ENCODE data around the gene C1QTNF7.
A peak's percentile ranks its signal among the peaks of the same experiment; 100 is the strongest.

Gene C1QTNF7

GRCh38 chr4:15413623-15414019 lies 14.2 kb upstream of the C1QTNF7 start:
- TF ChIP-seq SUZ12 (IDR thresholded peaks at IDR 0.05; ENCODE audit: extremely low read depth, insufficient read depth, insufficient read length) (no peak), ZNF274 (IDR thresholded peaks at IDR 0.05; ENCODE audit: low read depth, low read length) (no peak), YY1 (IDR thresholded peaks at IDR 0.05; ENCODE audit: insufficient read depth, insufficient read length) (no peak)
- DNase-seq (ENCODE audit: low read depth, low spot score): no peak
- Histone ChIP-seq H3K9ac (ENCODE audit: insufficient read length, low read depth) (no peak overlapping the region), H3K9me3 (ENCODE audit: insufficient read depth, low read length) (peaks cover 8% of the 10 kb centered on the region; the same call in 1 of the 2 replicates), H3K36me3 (ENCODE audit: insufficient read depth, insufficient read length, low read length) (no peaks in the 10 kb centered on the region), H3K27me3 (ENCODE audit: insufficient read depth, insufficient read length) (no peaks in the 10 kb centered on the region), H3K4me3 (ENCODE audit: insufficient read length, low read depth) (no peak overlapping the region), H3K4me1 (ENCODE audit: insufficient read depth, insufficient read length) (no peaks in the 10 kb centered on the region)

DNA sequence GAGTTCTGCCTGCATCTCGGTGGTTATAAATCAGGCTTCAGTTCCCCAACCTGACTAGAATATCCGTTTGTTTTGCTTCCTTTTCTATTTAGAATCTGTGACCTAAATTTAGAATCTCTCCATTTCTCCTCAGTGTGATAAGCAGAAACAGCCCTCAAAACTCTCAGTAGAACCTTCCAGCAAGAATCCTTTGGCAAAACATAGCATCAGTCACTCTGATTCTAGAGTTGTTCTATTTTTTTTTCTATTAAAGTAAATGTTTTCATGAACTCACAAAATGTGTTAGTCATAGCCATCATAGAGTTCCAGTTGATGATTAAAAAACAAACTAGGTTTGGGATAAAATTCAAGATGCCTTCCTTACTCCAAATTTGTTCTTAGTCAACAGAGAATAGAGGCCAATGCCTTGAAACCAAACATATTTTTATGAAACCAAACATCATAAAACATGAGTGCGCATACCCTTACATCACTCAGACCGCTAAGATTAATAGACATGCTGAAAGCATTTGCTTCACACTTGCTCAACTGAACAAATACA lies 13.2 kb upstream of the C1QTNF7 start:
- no peaks in the 10 kb centered on the region for H3K4me1 ChIP-seq (ENCODE audit: insufficient read depth, insufficient read length)
- H3K36me3 ChIP-seq (ENCODE audit: insufficient read depth, insufficient read length, low read length): no peaks in the 10 kb centered on the region
- H3K9ac ChIP-seq (ENCODE audit: insufficient read length, low read depth): no peak overlapping the region
- peaks cover 8% of the 10 kb centered on the region; the same call in 1 of the 2 replicates for H3K9me3 ChIP-seq (ENCODE audit: insufficient read depth, low read length)
- no peak overlapping the region for H3K4me3 ChIP-seq (ENCODE audit: insufficient read length, low read depth)
- H3K27me3 ChIP-seq (ENCODE audit: insufficient read depth, insufficient read length): no peaks in the 10 kb centered on the region
- DNase-seq (ENCODE audit: low read depth, low spot score): no peak
- TF ChIP-seq YY1 (IDR thresholded peaks at IDR 0.05; ENCODE audit: insufficient read depth, insufficient read length) (no peak), SUZ12 (IDR thresholded peaks at IDR 0.05; ENCODE audit: extremely low read depth, insufficient read depth, insufficient read length) (no peak), ZNF274 (IDR thresholded peaks at IDR 0.05; ENCODE audit: low read depth, low read length) (no peak)

GRCh38 chr4:15416357-15417232 lies 11.2 kb upstream of the C1QTNF7 start:
- Histone ChIP-seq H3K27me3 (ENCODE audit: insufficient read depth, insufficient read length) (no peaks in the 10 kb centered on the region), H3K4me3 (ENCODE audit: insufficient read length, low read depth) (no peak overlapping the region), H3K4me1 (ENCODE audit: insufficient read depth, insufficient read length) (no peaks in the 10 kb centered on the region), H3K9ac (ENCODE audit: insufficient read length, low read depth) (no peak overlapping the region), H3K36me3 (ENCODE audit: insufficient read depth, insufficient read length, low read length) (no peaks in the 10 kb centered on the region), H3K9me3 (ENCODE audit: insufficient read depth, low read length) (peaks cover 8% of the 10 kb centered on the region; the same call in 1 of the 2 replicates)
- no peak for TF ChIP-seq YY1 (IDR thresholded peaks at IDR 0.05; ENCODE audit: insufficient read depth, insufficient read length)
- no peak for TF ChIP-seq SUZ12 (IDR thresholded peaks at IDR 0.05; ENCODE audit: extremely low read depth, insufficient read depth, insufficient read length)
- TF ChIP-seq ZNF274 (IDR thresholded peaks at IDR 0.05; ENCODE audit: low read depth, low read length): no peak
- no peak for DNase-seq (ENCODE audit: low read depth, low spot score)

- Histone ChIP-seq H3K27me3 (ENCODE audit: insufficient read depth, insufficient read length) (no peaks in the 10 kb centered on the region), H3K9ac (ENCODE audit: insufficient read length, low read depth) (no peak overlapping the region), H3K4me1 (ENCODE audit: insufficient read depth, insufficient read length) (no peaks in the 10 kb centered on the region), H3K36me3 (ENCODE audit: insufficient read depth, insufficient read length, low read length) (no peaks in the 10 kb centered on the region), H3K4me3 (ENCODE audit: insufficient read length, low read depth) (no peak overlapping the region), H3K9me3 (ENCODE audit: insufficient read depth, low read length) (peaks cover 8% of the 10 kb centered on the region; the same call in 1 of the 2 replicates)
- TF ChIP-seq SUZ12 (IDR thresholded peaks at IDR 0.05; ENCODE audit: extremely low read depth, insufficient read depth, insufficient read length): no peak
- TF ChIP-seq YY1 (IDR thresholded peaks at IDR 0.05; ENCODE audit: insufficient read depth, insufficient read length): no peak
- no peak for TF ChIP-seq ZNF274 (IDR thresholded peaks at IDR 0.05; ENCODE audit: low read depth, low read length)
- DNase-seq (ENCODE audit: low read depth, low spot score): no peak
Observed at GRCh38 chr4:15417233-15417660, 10.6 kb upstream of the C1QTNF7 start.

- Histone ChIP-seq H3K36me3 (ENCODE audit: insufficient read depth, insufficient read length, low read length) (no peaks in the 10 kb centered on the region), H3K9ac (ENCODE audit: insufficient read length, low read depth) (no peak overlapping the region), H3K9me3 (ENCODE audit: insufficient read depth, low read length) (no peaks in the 10 kb centered on the region), H3K4me3 (ENCODE audit: insufficient read length, low read depth) (no peak overlapping the region), H3K27me3 (ENCODE audit: insufficient read depth, insufficient read length) (no peaks in the 10 kb centered on the region), H3K4me1 (ENCODE audit: insufficient read depth, insufficient read length) (no peaks in the 10 kb centered on the region)
- no peak for TF ChIP-seq ZNF274 (IDR thresholded peaks at IDR 0.05; ENCODE audit: low read depth, low read length)
- no peak for TF ChIP-seq YY1 (IDR thresholded peaks at IDR 0.05; ENCODE audit: insufficient read depth, insufficient read length)
- TF ChIP-seq SUZ12 (IDR thresholded peaks at IDR 0.05; ENCODE audit: extremely low read depth, insufficient read depth, insufficient read length): no peak
- no peak for DNase-seq (ENCODE audit: low read depth, low spot score)
Observed at GRCh38 chr4:15418956-15419355, 8.9 kb upstream of the C1QTNF7 start.

GRCh38 chr4:15420642-15421041 lies 7.2 kb upstream of the C1QTNF7 start:
- no peaks in the 10 kb centered on the region for H3K4me1 ChIP-seq (ENCODE audit: insufficient read depth, insufficient read length)
- no peaks in the 10 kb centered on the region for H3K27me3 ChIP-seq (ENCODE audit: insufficient read depth, insufficient read length)
- no peaks in the 10 kb centered on the region for H3K9me3 ChIP-seq (ENCODE audit: insufficient read depth, low read length)
- no peak overlapping the region for H3K4me3 ChIP-seq (ENCODE audit: insufficient read length, low read depth)
- no peak for TF ChIP-seq ZNF274 (IDR thresholded peaks at IDR 0.05; ENCODE audit: low read depth, low read length)
- TF ChIP-seq SUZ12 (IDR thresholded peaks at IDR 0.05; ENCODE audit: extremely low read depth, insufficient read depth, insufficient read length): no peak
- no peak for TF ChIP-seq YY1 (IDR thresholded peaks at IDR 0.05; ENCODE audit: insufficient read depth, insufficient read length)
- H3K36me3 ChIP-seq (ENCODE audit: insufficient read depth, insufficient read length, low read length): no peaks in the 10 kb centered on the region
- no peak overlapping the region for H3K9ac ChIP-seq (ENCODE audit: insufficient read length, low read depth)
- DNase-seq (ENCODE audit: low read depth, low spot score): peak; percentile 84

DNA sequence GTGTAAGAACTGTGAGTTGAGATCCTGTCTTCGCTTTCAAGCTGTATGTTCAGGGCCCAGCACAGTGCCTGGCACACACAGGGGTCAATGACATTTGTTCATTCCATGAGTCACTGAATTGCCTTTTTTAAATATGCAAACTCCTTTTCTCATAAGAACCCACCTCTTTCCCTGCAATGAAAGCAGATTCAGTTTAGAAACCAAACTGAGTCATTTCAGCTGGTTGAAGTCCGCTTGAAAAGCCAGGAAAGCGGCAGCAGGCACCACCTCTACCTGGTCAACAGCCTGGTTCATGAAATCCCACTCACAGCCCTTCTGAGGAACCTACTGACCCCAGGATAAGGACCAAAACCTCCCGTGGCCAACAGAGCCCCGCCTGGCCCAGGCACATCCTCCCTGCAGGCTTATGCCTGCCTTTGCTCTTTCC lies 4.5 kb upstream of the C1QTNF7 start:
- Histone ChIP-seq H3K27me3 (ENCODE audit: insufficient read depth, insufficient read length) (no peaks in the 10 kb centered on the region), H3K4me3 (ENCODE audit: insufficient read length, low read depth) (no peak overlapping the region), H3K9me3 (ENCODE audit: insufficient read depth, low read length) (no peaks in the 10 kb centered on the region), H3K36me3 (ENCODE audit: insufficient read depth, insufficient read length, low read length) (no peaks in the 10 kb centered on the region), H3K9ac (ENCODE audit: insufficient read length, low read depth) (no peak overlapping the region), H3K4me1 (ENCODE audit: insufficient read depth, insufficient read length) (no peaks in the 10 kb centered on the region)
- DNase-seq (ENCODE audit: low read depth, low spot score): no peak
- TF ChIP-seq YY1 (IDR thresholded peaks at IDR 0.05; ENCODE audit: insufficient read depth, insufficient read length): no peak
- no peak for TF ChIP-seq ZNF274 (IDR thresholded peaks at IDR 0.05; ENCODE audit: low read depth, low read length)
- TF ChIP-seq SUZ12 (IDR thresholded peaks at IDR 0.05; ENCODE audit: extremely low read depth, insufficient read depth, insufficient read length): no peak
